Stimulated activated effector memory CD8-positive, alpha-beta T cell treated with anti-CD3 and anti-CD28 coated beads, Interleukin-12 subunit alpha, Interleukin-12 subunit beta, amount 100 ng/mL, for 72 hours (primary cell): ENCODE measurements around the gene SUMO3.

Source experiments
- ATAC-seq: fragments of 150-1000 bp; cut with Tn5 transposase; 2 replicates; pipeline ENCODE4 v1.10.0; 2021
- DNase-seq, 2 donors: peaks; one replicate each; pipeline ENCODE4 v3.0.0; 2021 to 2022; ENCODE audit warnings: low spot score in 2 of 2
- H3K27ac Mint-ChIP-seq: one replicate; pipeline ENCODE4 v1.8.0; 2022; ENCODE audit warnings: mild to moderate bottlenecking, mixed read lengths
- H3K36me3 Mint-ChIP-seq: one replicate; pipeline ENCODE4 v1.8.0; 2022; ENCODE audit warnings: mild to moderate bottlenecking, mixed read lengths
- H3K4me1 Mint-ChIP-seq: one replicate; pipeline ENCODE4 v1.8.0; 2022; ENCODE audit warnings: mixed read lengths
- H3K4me3 Mint-ChIP-seq: one replicate; pipeline ENCODE4 v1.8.0; 2022; ENCODE audit warnings: mild to moderate bottlenecking, mixed read lengths
- H3K9me3 Mint-ChIP-seq: one replicate; pipeline ENCODE4 v1.8.0; 2022; ENCODE audit warnings: mixed read lengths

SUMO3 gene

DNA sequence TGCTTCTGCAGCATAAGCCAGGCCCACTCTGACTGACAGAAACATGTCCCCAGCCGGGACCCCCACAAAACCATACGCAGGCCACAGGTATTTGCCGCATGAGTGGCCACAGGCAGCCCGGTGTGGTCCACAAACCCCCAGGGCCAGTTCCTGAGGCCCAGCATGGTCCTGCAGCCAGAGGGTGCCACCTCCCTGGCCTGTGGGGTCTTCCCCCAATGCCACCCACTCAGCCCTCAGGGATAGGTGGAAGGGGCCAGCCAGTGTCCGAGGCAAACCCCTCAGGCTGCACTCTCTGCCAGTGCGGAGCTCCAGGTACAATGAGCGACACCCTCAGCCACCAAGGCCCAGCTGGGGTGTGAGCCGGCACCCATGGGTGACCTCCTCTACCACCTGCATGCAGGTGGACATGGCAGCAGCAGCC lies 59.7 kb downstream of the SUMO3 start:
- Mint-ChIP-seq H3K4me1 (no peaks in the 10 kb centered on the region), H3K9me3 (peaks cover 3% of the 10 kb centered on the region), H3K36me3 (no peaks in the 10 kb centered on the region), H3K27ac (no peak overlapping the region), H3K4me3 (no peak overlapping the region)
- ATAC-seq (no peak), DNase-seq (no peak)

DNA sequence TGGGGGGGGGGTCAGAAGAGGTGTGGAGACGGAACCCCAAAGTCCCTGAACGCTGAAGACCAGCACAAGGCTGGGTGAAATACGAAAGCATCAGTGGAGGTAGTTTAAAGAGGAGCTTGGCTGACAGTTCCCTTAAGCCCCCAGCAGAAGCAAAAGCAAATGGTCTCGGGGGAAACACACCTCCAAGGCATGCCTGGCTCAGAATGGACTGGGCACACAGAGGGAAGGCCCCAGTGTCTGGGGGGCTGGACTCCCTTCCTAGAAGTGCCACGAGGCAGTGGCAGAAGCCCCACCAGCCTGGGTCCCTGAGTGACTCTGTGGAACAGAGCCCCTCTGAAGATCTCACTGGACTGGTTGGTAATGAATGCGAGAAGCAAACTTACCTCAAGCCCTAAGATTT lies 60.1 kb downstream of the SUMO3 start:
- ATAC-seq (no peak), DNase-seq (no peak)
- Mint-ChIP-seq H3K27ac (no peak overlapping the region), H3K4me1 (no peaks in the 10 kb centered on the region), H3K36me3 (no peaks in the 10 kb centered on the region), H3K9me3 (peaks cover 3% of the 10 kb centered on the region), H3K4me3 (no peak overlapping the region)

GRCh38 chr21:44756423-44757185 lies 61.3 kb downstream of the SUMO3 start:
- Mint-ChIP-seq H3K4me3 (no peak overlapping the region), H3K9me3 (peaks cover 3% of the 10 kb centered on the region), H3K27ac (no peak overlapping the region), H3K36me3 (no peaks in the 10 kb centered on the region), H3K4me1 (no peaks in the 10 kb centered on the region)
- ATAC-seq (no peak), DNase-seq (no peak)
